CD4-positive, alpha-beta memory T cell (primary cell): ENCODE results near the gene GSAP. TPM values are rescaled to one million over a fixed set of nuclear protein-coding genes. Genes with fewer than 3 reads are reported as not detected.
A peak's percentile ranks its signal among the peaks of the same experiment; 100 is the strongest.

Experiments
- CTCF ChIA-PET: fragments of 350-600 bp; sonication (Branson Sonifier 250); formaldehyde crosslinking; loops from one replicate; lab custom pipeline; 2021; ENCODE audit warnings: inconsistent platforms; ENCODE audit not compliant: partially characterized antibody; lab: Charles Lee
- POLR2A ChIA-PET: fragments of 350-600 bp; sonication (Branson Sonifier 250); formaldehyde crosslinking; loops from one replicate; lab custom pipeline; 2021; ENCODE audit not compliant: partially characterized antibody; lab: Charles Lee
- DNase-seq, 5 donors: peaks; one replicate each; pipeline versions ENCODE4 v3.0.0 to v3.0.0-alpha.2; 2020 to 2022; ENCODE audit warnings: mixed read lengths in 1 of 5
- H3K27ac ChIP-seq: one replicate; pipeline ENCODE4 v1.7.0; 2013; ENCODE audit warnings: low read depth, low read length
- H3K27me3 ChIP-seq: 2 replicates; pipeline ENCODE4 v1.7.0; 2013; ENCODE audit warnings: mild to moderate bottlenecking, low read length, moderate library complexity; ENCODE audit not compliant: insufficient read depth
- H3K36me3 ChIP-seq: 2 replicates; pipeline ENCODE4 v1.7.0; 2013; ENCODE audit warnings: mild to moderate bottlenecking, low read length, moderate library complexity; ENCODE audit not compliant: insufficient read depth
- H3K4me1 ChIP-seq: 2 replicates; pipeline ENCODE4 v1.7.0; 2013; ENCODE audit warnings: mild to moderate bottlenecking, low read length, moderate library complexity; ENCODE audit not compliant: insufficient read depth
- H3K4me3 ChIP-seq, 2 donors: one replicate each; pipeline ENCODE4 v1.7.0; 2013; ENCODE audit warnings: low read length in 2 of 2, mild to moderate bottlenecking in 1 of 2
- H3K9me3 ChIP-seq, 2 donors: one replicate each; pipeline ENCODE4 v1.7.0; 2013; ENCODE audit warnings: low read length in 2 of 2, control low read depth in 1 of 2; ENCODE audit not compliant: control insufficient read depth in 1 of 2
- H3K27ac Mint-ChIP-seq, 7 donors: one replicate each; pipeline ENCODE4 v1.8.0; 2020 to 2021; ENCODE audit warnings: mixed read lengths in 7 of 7, mild to moderate bottlenecking in 6 of 7, inconsistent platforms in 3 of 7, moderate library complexity in 3 of 7
- H3K27me3 Mint-ChIP-seq, 2 donors: one replicate each; pipeline ENCODE4 v1.8.0; 2020 to 2021; ENCODE audit warnings: mixed read lengths in 2 of 2
- H3K36me3 Mint-ChIP-seq, 2 donors: one replicate each; pipeline ENCODE4 v1.8.0; 2020 to 2021; ENCODE audit warnings: mixed read lengths in 2 of 2, inconsistent platforms in 1 of 2, mild to moderate bottlenecking in 1 of 2
- H3K4me1 Mint-ChIP-seq, 4 donors: one replicate each; pipeline ENCODE4 v1.8.0; 2020 to 2021; ENCODE audit warnings: mixed read lengths in 4 of 4, mild to moderate bottlenecking in 1 of 4
- H3K4me3 Mint-ChIP-seq, 8 donors: one replicate each; pipeline ENCODE4 v1.8.0; 2020 to 2021; ENCODE audit warnings: mixed read lengths in 8 of 8, mild to moderate bottlenecking in 7 of 8, moderate library complexity in 6 of 8, inconsistent platforms in 3 of 8
- H3K9me3 Mint-ChIP-seq, 8 donors: one replicate each; pipeline ENCODE4 v1.8.0; 2020 to 2021; ENCODE audit warnings: mixed read lengths in 8 of 8, mild to moderate bottlenecking in 5 of 8, inconsistent platforms in 3 of 8, moderate library complexity in 1 of 8
- intact Hi-C: fragments of 100-400 bp; cut with micrococcal nuclease; formaldehyde crosslinking; loops from one replicate; pipeline ENCODE4 v1.15.1; 2023
- polyA plus RNA-seq, 2 donors: library from polyadenylated mRNA; unstranded; fragments of 300-500 nt; fragmentation: Illumina TruSeq; gene quantifications; one replicate each; pipeline ENCODE4 v1.2.3, GENCODE V29; 2021
- total RNA-seq, 2 experiments: library from RNA; stranded (reverse); gene quantifications; one replicate each; pipeline ENCODE4 v1.2.3, GENCODE V29; 2021

Gene GSAP
- total and polyA plus RNA-seq, 4 experiments from 2014 or later: 9.4 to 22.0 (median 16.5) TPM

- ChIA-PET CTCF (interaction anchor here (1.9 kb wide), 1 partner anchor 225 kb away, joined by 5 read pairs; no protein-coding TSS in a partner anchor), POLR2A (no interaction called here)
- Mint-ChIP-seq H3K4me1 (peaks cover 9 to 22% (median 19%) of the 10 kb centered on the region in 4 donors), H3K9me3 (no peaks in the 10 kb centered on the region), H3K27me3 (peaks cover 0 to 3% of the 10 kb centered on the region in 2 donors), H3K4me3 (no peak overlapping the region), H3K27ac (no peak overlapping the region), H3K36me3 (no peaks in the 10 kb centered on the region)
- H3K27ac ChIP-seq: no peak overlapping the region
- H3K9me3 ChIP-seq: no peaks in the 10 kb centered on the region
- H3K36me3 ChIP-seq: no peaks in the 10 kb centered on the region
- H3K4me1 ChIP-seq: peaks cover 21% of the 10 kb centered on the region
- intact Hi-C loops: no loop called here
- H3K4me3 ChIP-seq: no peak overlapping the region
- H3K27me3 ChIP-seq: no peaks in the 10 kb centered on the region
- no peak for DNase-seq
Measured at GRCh38 chr7:77426521-77427051, 10.4 kb upstream of the GSAP start.

DNA sequence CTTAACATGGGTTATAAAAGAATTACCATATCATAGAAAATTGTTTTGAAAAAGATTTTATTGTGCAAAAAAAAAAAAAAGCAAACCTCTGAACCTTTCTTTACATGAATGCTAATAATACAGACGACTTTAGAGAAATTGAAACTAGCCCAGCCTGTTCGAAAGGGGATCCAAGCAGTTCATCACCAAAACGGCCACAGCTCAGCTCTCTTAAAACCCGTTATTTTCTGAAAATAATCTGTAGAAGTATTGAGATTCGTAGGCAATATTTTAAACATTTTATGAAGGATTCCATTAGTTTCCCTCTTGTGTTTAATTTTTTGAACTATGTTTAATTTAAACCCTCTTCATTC, 9.9 kb upstream of the GSAP start:
- H3K27ac ChIP-seq: no peak overlapping the region
- ChIA-PET POLR2A (no interaction called here), CTCF (no interaction called here)
- no peak overlapping the region for H3K4me3 ChIP-seq
- intact Hi-C loops: no loop called here
- H3K4me1 Mint-ChIP-seq: peaks cover 9 to 22% (median 19%) of the 10 kb centered on the region in 4 donors
- H3K36me3 Mint-ChIP-seq: no peaks in the 10 kb centered on the region
- DNase-seq: no peak
- peaks cover 21% of the 10 kb centered on the region for H3K4me1 ChIP-seq
- peaks cover 1 to 3% of the 10 kb centered on the region in 2 donors for H3K27me3 Mint-ChIP-seq
- H3K36me3 ChIP-seq: no peaks in the 10 kb centered on the region
- H3K27me3 ChIP-seq: no peaks in the 10 kb centered on the region
- H3K9me3 ChIP-seq: no peaks in the 10 kb centered on the region
- H3K27ac Mint-ChIP-seq: no peak overlapping the region
- H3K9me3 Mint-ChIP-seq: no peaks in the 10 kb centered on the region
- H3K4me3 Mint-ChIP-seq: no peak overlapping the region

DNA sequence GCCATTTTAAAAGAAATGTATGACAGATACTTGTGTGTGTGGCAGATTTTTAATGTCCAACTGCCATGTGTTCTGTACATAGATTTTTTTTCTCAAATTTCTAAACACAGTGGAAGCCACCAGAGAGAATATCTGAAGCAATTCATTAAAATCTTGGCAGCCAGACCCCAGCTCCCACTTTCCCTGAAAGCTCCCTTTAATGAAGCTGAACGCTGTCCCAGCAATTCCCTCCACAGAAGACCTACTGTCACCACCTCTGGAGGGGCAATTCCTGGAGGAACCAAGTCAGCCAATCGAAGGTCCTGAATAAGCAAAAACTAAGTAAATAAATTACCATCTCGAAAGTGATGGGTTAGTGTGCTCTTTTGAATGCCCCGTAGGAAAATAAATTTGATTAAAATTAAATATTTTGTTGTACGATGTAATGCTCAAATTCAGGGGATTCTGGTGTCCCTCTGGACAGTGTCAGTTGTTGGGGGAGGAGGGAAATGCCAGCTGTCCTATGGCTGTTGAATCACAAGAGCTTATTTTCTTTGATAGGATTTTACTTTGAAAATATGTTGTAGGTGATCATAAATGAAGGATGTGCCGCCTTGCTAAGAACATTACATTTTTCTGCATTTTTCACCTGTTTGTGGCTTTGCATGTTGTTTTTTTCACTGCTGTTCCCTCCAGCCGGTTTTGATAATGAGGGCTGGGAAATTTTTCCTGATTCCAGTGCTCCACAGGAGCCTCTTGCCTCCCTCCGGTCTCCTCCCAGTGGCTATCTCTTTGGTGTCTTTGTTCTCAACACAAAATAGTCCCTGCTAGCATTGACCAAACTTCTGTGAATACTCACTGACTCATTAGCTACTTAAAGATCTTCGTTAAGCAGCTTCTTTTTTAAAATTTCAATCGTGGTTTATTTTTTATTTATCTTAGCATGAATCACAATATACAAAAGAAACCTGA, 9.2 kb upstream of the GSAP start:
- Histone ChIP-seq H3K36me3 (no peaks in the 10 kb centered on the region), H3K27ac (no peak overlapping the region), H3K4me3 (no peak overlapping the region), H3K4me1 (peaks cover 21% of the 10 kb centered on the region), H3K9me3 (no peaks in the 10 kb centered on the region), H3K27me3 (no peaks in the 10 kb centered on the region)
- H3K4me1 Mint-ChIP-seq: peaks cover 9 to 22% (median 19%) of the 10 kb centered on the region in 4 donors
- no peaks in the 10 kb centered on the region for H3K36me3 Mint-ChIP-seq
- ChIA-PET CTCF (no interaction called here), POLR2A (no interaction called here)
- no peak for DNase-seq
- H3K27ac Mint-ChIP-seq: no peak overlapping the region
- H3K27me3 Mint-ChIP-seq: peaks cover 2 to 3% of the 10 kb centered on the region in 2 donors
- intact Hi-C loops: no loop called here
- no peak overlapping the region for H3K4me3 Mint-ChIP-seq
- H3K9me3 Mint-ChIP-seq: no peaks in the 10 kb centered on the region

DNA sequence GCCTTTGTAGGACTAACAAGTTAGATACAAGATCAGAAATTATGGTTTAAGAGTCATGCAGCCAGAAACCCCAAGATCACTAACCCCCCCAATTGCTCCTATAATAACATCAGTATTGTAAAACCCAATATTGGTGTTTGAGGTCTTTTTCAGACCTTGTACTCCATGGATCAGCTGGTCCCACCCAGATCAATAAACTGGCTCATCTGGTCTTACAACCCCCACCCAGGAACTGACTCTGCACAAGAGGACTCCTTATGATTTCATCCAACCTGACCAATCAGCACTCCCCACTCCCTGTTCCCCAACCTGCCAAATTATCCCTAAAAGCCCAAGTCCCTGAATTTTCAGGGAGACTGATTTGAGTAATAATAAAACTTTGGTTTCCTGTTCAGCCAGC, 6.4 kb upstream of the GSAP start:
- no peak overlapping the region for H3K4me3 Mint-ChIP-seq
- intact Hi-C loops: no loop called here
- H3K27me3 ChIP-seq: no peaks in the 10 kb centered on the region
- peaks cover 2 to 3% of the 10 kb centered on the region in 2 donors for H3K27me3 Mint-ChIP-seq
- H3K36me3 ChIP-seq: no peaks in the 10 kb centered on the region
- H3K9me3 Mint-ChIP-seq: no peaks in the 10 kb centered on the region
- no peak overlapping the region for H3K27ac ChIP-seq
- no peak for DNase-seq
- peaks cover 0 to 14% (median 5%) of the 10 kb centered on the region in 4 donors for H3K4me1 Mint-ChIP-seq
- POLR2A ChIA-PET: no interaction called here
- H3K9me3 ChIP-seq: no peaks in the 10 kb centered on the region
- H3K36me3 Mint-ChIP-seq: no peaks in the 10 kb centered on the region
- no peak overlapping the region for H3K27ac Mint-ChIP-seq
- peaks cover 6% of the 10 kb centered on the region for H3K4me1 ChIP-seq
- no peak overlapping the region for H3K4me3 ChIP-seq
- CTCF ChIA-PET: interaction anchor here (0.8 kb wide), 1 partner anchor 8 kb away, joined by 3 read pairs; no protein-coding TSS in a partner anchor

DNA sequence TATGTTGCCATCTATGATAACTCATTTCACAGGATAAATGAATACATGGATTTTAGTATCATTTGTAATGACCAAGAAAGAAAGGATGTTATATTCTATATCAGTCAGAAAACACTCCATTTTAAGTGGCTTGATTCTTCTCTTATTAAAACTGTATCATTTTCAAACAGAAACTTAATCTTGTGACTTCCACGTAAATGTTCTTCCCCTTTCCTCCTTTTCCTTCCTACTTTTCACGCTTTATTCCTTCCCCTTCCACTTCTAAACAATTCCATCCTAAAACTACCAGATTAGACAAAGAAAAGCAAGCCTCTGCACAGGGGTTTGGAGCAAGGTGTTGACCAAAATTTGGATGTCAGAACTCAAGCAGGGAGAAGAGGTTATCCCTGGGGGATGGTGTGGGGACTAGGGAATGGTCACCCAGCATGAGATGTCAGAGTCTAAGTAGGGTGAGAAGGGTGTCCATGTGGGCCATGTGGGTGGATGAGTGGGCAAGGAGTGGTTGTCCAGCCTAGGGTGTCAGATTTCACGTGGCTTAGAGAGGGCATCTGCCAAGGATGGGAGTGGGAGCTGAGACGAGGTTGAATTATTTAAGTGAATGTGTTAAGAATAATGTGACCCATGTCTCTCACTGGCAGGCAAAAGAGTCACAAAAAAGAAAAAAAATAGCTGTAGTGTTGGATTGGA, 5.0 kb upstream of the GSAP start:
- no peak overlapping the region for H3K4me3 ChIP-seq
- H3K9me3 Mint-ChIP-seq: no peaks in the 10 kb centered on the region
- H3K27ac Mint-ChIP-seq: no peak overlapping the region
- H3K9me3 ChIP-seq: no peaks in the 10 kb centered on the region
- no peak for DNase-seq
- peaks cover 2 to 3% of the 10 kb centered on the region in 2 donors for H3K27me3 Mint-ChIP-seq
- peaks cover 3 to 23% (median 12%) of the 10 kb centered on the region in 4 donors for H3K4me1 Mint-ChIP-seq
- no peaks in the 10 kb centered on the region for H3K36me3 ChIP-seq
- H3K4me3 Mint-ChIP-seq: no peak overlapping the region
- ChIA-PET POLR2A (no interaction called here), CTCF (no interaction called here)
- H3K27ac ChIP-seq: no peak overlapping the region
- no peaks in the 10 kb centered on the region for H3K36me3 Mint-ChIP-seq
- H3K27me3 ChIP-seq: no peaks in the 10 kb centered on the region
- peaks cover 6% of the 10 kb centered on the region for H3K4me1 ChIP-seq
- intact Hi-C loops: no loop called here

GRCh38 chr7:77420438-77420837, 4.3 kb upstream of the GSAP start:
- Histone ChIP-seq H3K4me3 (no peak overlapping the region), H3K27me3 (no peaks in the 10 kb centered on the region), H3K9me3 (no peaks in the 10 kb centered on the region), H3K4me1 (peaks cover 8% of the 10 kb centered on the region), H3K27ac (no peak overlapping the region), H3K36me3 (no peaks in the 10 kb centered on the region)
- H3K4me1 Mint-ChIP-seq: peaks cover 3 to 23% (median 12%) of the 10 kb centered on the region in 4 donors
- no peak for DNase-seq
- no peaks in the 10 kb centered on the region for H3K36me3 Mint-ChIP-seq
- H3K4me3 Mint-ChIP-seq: no peak overlapping the region
- no peak overlapping the region for H3K27ac Mint-ChIP-seq
- H3K27me3 Mint-ChIP-seq: peaks cover 2 to 3% of the 10 kb centered on the region in 2 donors
- H3K9me3 Mint-ChIP-seq: no peaks in the 10 kb centered on the region
- intact Hi-C loops: no loop called here
- ChIA-PET POLR2A (no interaction called here), CTCF (no interaction called here)

DNA sequence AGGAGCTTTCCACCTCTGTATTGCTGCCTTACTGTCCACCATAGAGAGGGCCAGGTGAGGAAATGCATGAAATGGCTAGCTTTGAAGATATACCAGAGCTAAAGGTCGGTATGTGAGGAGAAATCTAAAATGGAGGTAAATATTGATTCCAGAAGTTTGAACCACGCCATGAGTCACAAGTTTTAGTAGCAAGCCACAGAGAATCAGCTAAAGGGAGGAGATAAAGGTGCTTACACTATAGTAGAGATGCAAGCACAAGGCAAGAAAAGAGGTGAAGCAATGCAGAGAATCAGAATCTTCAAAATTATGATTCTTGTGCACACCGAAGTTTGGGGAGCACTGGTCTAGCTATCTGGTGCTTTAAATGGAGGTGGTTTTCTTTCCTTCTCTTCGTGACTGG, 3.0 kb upstream of the GSAP start:
- H3K9me3 ChIP-seq: no peaks in the 10 kb centered on the region
- Mint-ChIP-seq H3K4me3 (peak overlapping the region in 2 of 8 donors; percentile 33 to 55), H3K27ac (no peak overlapping the region), H3K27me3 (peaks cover 0 to 2% of the 10 kb centered on the region in 2 donors), H3K9me3 (no peaks in the 10 kb centered on the region), H3K36me3 (no peaks in the 10 kb centered on the region), H3K4me1 (peaks cover 9 to 34% (median 21%) of the 10 kb centered on the region in 4 donors)
- H3K4me1 ChIP-seq: peaks cover 20% of the 10 kb centered on the region
- H3K27ac ChIP-seq: no peak overlapping the region
- no peak overlapping the region for H3K4me3 ChIP-seq
- CTCF ChIA-PET: interaction anchor here (0.6 to 1.3 kb wide), 2 partner anchors 9 to 26 kb away, joined by 3 to 4 read pairs; no protein-coding TSS in a partner anchor
- POLR2A ChIA-PET: no interaction called here
- no peak for DNase-seq
- intact Hi-C loops: loop anchor here (5.0 kb wide), 1 partner anchor 222 kb away; the partner anchor contains the start of gene FGL2
- no peaks in the 10 kb centered on the region for H3K36me3 ChIP-seq
- H3K27me3 ChIP-seq: no peaks in the 10 kb centered on the region
